H1 (cell line): Measurements from ENCODE around the gene ENPP7. TPM values are rescaled to one million over a fixed set of nuclear protein-coding genes. Genes with fewer than 3 reads are reported as not detected.

Experiments used
- MAX ChIP-seq: IDR thresholded peaks from 2 replicates; pipeline ENCODE4 v1.6.1; 2012; ENCODE audit warnings: inconsistent platforms
- POLR2A ChIP-seq, 2 experiments: IDR thresholded peaks; 1 replicate in 1 of 2; 2 replicates in 1 of 2; pipeline ENCODE4 v1.6.1; 2011; ENCODE audit warnings: low read depth in 2 of 2, low read length in 2 of 2, mild to moderate bottlenecking in 2 of 2; ENCODE audit errors: control extremely low read depth in 1 of 2
- RBBP5 ChIP-seq: IDR thresholded peaks from 2 replicates; pipeline ENCODE4 v1.7.1; 2012; ENCODE audit warnings: low read depth, mild to moderate bottlenecking, inconsistent platforms, low read length, moderate library complexity, borderline replicate concordance
- SIRT6 ChIP-seq: IDR thresholded peaks from one replicate; pipeline ENCODE4 v1.7.1; 2012; ENCODE audit warnings: low read length, inconsistent platforms
- polyA plus RNA-seq, 7 experiments: library from polyadenylated mRNA; depleted of rRNA in 3 of 7; stranded (reverse) in 5 of 7; unstranded in 2 of 7; fragments of >200 nt in 5 of 7; fragments of 200-250 nt in 2 of 7; gene quantifications; 1 replicate in 5 of 7; 2 replicates in 1 of 7; 4 replicates in 1 of 7; pipeline versions ENCODE4 v1.2.1 to v1.2.3, GENCODE V29; 2011 to 2013; ENCODE audit warnings: missing spikeins in 2 of 7, mixed read lengths in 2 of 7
- total RNA-seq: library from RNA; stranded (reverse); fragmentation: NEBNext Ultra II Directional; extraction: Animal tissue kit (Norgen Biotek cat#: 25700); gene quantifications from 2 replicates; pipeline ENCODE4 v1.2.1, GENCODE V29; 2021
- TF ChIP-seq, protein P1 (sequence below): IDR thresholded peaks from 2 replicates; pipeline ENCODE4 v1.6.1; 2012; ENCODE audit warnings: inconsistent platforms

Gene ENPP7
- total and polyA plus RNA-seq, 2 of the 8 experiments (the other 6 are each of a cell fraction or from before 2014, with no cell fraction given), result not detected

- TF ChIP-seq, protein P1, sequence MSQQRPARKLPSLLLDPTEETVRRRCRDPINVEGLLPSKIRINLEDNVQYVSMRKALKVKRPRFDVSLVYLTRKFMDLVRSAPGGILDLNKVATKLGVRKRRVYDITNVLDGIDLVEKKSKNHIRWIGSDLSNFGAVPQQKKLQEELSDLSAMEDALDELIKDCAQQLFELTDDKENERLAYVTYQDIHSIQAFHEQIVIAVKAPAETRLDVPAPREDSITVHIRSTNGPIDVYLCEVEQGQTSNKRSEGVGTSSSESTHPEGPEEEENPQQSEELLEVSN, result no peak
- no peak for TF ChIP-seq SIRT6
- TF ChIP-seq MAX, result no peak
- TF ChIP-seq POLR2A (IDR thresholded peaks at IDR 0.05; ENCODE audit: control extremely low read depth in 1 of 2, low read depth in 2 of 2, low read length in 2 of 2), result no peak
- TF ChIP-seq RBBP5, result no peak
These were observed 9.7 kb downstream of the ENPP7 start (continued) for GRCh38 chr17:79740413-79740812.
